ENCODE results near the gene CEMIP2. TPM values are rescaled to one million over a fixed set of nuclear protein-coding genes. Genes with fewer than 3 reads are reported as not detected.

Gene CEMIP2
- total RNA-seq, 3 donors from 2014 or later, result 79.0 to 144 (median 81.2) TPM

DNA sequence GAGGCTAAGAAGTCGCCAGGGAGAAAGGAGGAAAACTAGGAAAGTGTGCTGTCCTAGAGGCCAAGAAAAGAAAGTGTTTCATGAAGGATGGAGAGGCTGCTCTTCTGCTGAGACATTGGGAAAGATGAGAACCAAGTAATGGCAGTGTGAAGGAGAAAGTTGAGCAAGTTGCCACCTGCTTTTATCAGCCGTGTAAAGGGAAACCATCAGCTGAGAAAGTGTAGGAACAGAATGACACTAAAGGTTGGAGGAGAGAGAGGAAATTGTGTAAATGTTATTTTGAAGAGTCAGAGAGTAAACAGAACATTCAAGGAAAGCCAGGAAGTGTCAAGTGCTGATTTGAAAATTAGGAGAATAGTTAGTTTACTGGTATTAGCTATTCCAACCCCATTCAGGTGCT, 125.0 kb downstream of the CEMIP2 start:
- peaks cover 0 to 2% of the 10 kb centered on the region in 2 donors for H3K4me1 ChIP-seq
- H3K27ac ChIP-seq, result no peak overlapping the region
- H3K27me3 ChIP-seq, result no peaks in the 10 kb centered on the region
- intact Hi-C loops (cut with DNase I; ENCODE audit: low total_unique reads), result no loop called here
- DNase-seq (ENCODE audit: low spot score in 2 of 2), result no peak
- H3K9me3 ChIP-seq, result no peaks in the 10 kb centered on the region
- TF ChIP-seq POLR2AphosphoS5 (IDR thresholded peaks at IDR 0.05) (no peak), POLR2A (IDR thresholded peaks at IDR 0.05) (no peak)
- TF ChIP-seq, protein P1, sequence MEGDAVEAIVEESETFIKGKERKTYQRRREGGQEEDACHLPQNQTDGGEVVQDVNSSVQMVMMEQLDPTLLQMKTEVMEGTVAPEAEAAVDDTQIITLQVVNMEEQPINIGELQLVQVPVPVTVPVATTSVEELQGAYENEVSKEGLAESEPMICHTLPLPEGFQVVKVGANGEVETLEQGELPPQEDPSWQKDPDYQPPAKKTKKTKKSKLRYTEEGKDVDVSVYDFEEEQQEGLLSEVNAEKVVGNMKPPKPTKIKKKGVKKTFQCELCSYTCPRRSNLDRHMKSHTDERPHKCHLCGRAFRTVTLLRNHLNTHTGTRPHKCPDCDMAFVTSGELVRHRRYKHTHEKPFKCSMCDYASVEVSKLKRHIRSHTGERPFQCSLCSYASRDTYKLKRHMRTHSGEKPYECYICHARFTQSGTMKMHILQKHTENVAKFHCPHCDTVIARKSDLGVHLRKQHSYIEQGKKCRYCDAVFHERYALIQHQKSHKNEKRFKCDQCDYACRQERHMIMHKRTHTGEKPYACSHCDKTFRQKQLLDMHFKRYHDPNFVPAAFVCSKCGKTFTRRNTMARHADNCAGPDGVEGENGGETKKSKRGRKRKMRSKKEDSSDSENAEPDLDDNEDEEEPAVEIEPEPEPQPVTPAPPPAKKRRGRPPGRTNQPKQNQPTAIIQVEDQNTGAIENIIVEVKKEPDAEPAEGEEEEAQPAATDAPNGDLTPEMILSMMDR (IDR thresholded peaks at IDR 0.05), result no peak
- H3K4me3 ChIP-seq, result no peak overlapping the region
- H3K36me3 ChIP-seq, result no peaks in the 10 kb centered on the region

DNA sequence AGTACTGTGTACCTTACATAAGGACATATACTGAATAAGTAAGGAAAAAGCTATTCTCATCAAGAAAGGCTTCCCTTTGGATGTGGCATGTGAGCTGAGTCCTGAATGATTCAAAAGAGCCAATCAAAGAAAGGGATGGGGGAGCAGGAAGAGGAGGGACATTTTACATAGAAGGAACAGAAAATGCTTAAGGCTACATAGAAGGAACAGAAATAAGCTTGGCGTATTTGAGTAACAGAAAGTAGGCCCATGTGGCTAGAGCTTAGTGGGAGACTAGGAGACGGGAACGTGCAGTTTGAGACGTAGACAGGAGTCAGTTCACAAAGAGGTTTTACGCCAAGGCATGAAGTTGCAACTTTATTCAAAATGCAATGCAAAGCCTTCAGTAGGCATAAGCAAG, 126.3 kb downstream of the CEMIP2 start:
- H3K27me3 ChIP-seq, result no peaks in the 10 kb centered on the region
- H3K4me1 ChIP-seq, result no peaks in the 10 kb centered on the region
- TF ChIP-seq, protein P1 (IDR thresholded peaks at IDR 0.05), result no peak
- TF ChIP-seq POLR2AphosphoS5 (IDR thresholded peaks at IDR 0.05) (no peak), POLR2A (IDR thresholded peaks at IDR 0.05) (no peak)
- DNase-seq (ENCODE audit: low spot score in 2 of 2), result no peak
- no peak overlapping the region for H3K27ac ChIP-seq
- no peak overlapping the region for H3K4me3 ChIP-seq
- H3K36me3 ChIP-seq, result no peaks in the 10 kb centered on the region
- H3K9me3 ChIP-seq, result no peaks in the 10 kb centered on the region
- intact Hi-C loops (cut with DNase I; ENCODE audit: low total_unique reads), result no loop called here

DNA sequence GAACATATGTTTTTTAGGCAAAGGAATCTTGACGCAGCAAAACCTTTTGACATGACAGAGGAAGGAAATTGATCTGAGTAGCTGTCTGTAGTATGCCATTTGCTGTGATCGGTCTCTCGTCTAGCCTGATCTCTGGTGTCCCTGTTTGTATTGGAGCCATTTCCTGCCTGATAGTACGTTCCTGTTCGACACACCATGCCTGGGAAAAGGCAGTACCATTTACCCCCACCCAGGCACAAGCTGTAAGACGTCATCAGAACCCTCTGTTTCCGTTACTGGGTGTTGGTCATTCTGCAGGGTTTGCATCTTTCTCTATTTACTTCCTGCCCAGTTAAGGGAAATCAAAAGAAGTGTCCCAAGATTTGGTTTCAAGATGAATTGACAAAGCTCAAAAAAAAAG, 129.7 kb downstream of the CEMIP2 start:
- H3K27me3 ChIP-seq, result no peaks in the 10 kb centered on the region
- H3K27ac ChIP-seq, result peak overlapping the region in 1 of 2 donors; percentile 68

DNA sequence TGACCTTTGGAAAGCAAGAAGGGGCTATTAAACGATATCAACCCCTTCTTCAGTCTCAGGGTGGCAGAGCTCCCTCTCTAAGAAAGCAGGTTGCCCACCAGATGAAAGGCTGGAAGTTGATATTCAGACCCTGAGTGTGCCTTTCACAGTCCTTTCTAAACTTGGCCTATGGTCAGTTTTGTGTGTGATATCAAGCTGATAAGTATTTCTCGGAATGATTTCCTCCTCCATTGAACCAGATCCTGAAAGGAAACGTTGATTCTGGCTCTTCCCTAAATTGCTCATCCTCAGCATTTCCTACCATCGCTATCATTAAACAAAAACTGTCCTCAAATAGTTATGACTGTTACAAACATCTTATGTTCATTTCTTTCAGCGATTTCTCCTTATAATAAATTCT, 130.4 kb downstream of the CEMIP2 start:
- Histone ChIP-seq H3K27ac (peak overlapping the region in 1 of 2 donors; percentile 68), H3K9me3 (no peaks in the 10 kb centered on the region), H3K4me3 (no peak overlapping the region), H3K36me3 (no peaks in the 10 kb centered on the region), H3K4me1 (no peaks in the 10 kb centered on the region), H3K27me3 (no peaks in the 10 kb centered on the region)
- TF ChIP-seq, protein P1 (IDR thresholded peaks at IDR 0.05), result no peak
- no peak for TF ChIP-seq POLR2A (IDR thresholded peaks at IDR 0.05)
- TF ChIP-seq POLR2AphosphoS5 (IDR thresholded peaks at IDR 0.05), result no peak
- DNase-seq (ENCODE audit: low spot score in 2 of 2), result no peak
- intact Hi-C loops (cut with DNase I; ENCODE audit: low total_unique reads), result no loop called here

More for the DNA sequence above, 129.7 kb downstream of the CEMIP2 start:
- intact Hi-C loops (cut with DNase I; ENCODE audit: low total_unique reads), result no loop called here
- DNase-seq (ENCODE audit: low spot score in 2 of 2), result no peak
- no peaks in the 10 kb centered on the region for H3K9me3 ChIP-seq
- no peaks in the 10 kb centered on the region for H3K4me1 ChIP-seq
- TF ChIP-seq, protein P1 (IDR thresholded peaks at IDR 0.05), result no peak
- no peak for TF ChIP-seq POLR2AphosphoS5 (IDR thresholded peaks at IDR 0.05)
- TF ChIP-seq POLR2A (IDR thresholded peaks at IDR 0.05), result no peak
- no peaks in the 10 kb centered on the region for H3K36me3 ChIP-seq
- peak overlapping the region in 1 of 3 donors; percentile 8 for H3K4me3 ChIP-seq

DNA sequence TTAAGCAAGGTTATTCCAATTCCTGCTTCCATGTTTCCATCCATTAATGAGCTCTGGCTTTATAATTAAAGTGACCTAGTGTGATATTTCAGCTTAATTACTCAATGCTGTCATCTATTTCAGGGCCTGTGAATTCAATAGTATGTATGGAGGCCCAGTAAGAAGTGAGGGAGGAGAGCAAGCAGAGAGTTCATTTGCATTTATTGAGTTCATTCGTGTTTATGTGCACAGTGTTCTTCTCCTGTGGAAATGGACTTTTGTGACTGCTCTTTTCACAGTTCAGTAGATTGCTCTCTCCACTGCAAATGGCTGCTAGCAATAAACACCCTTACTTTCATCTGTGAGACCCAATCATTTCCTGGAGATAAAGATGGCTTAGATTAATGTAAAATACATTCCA, 130.9 kb downstream of the CEMIP2 start:
- H3K4me3 ChIP-seq, result no peak overlapping the region
- intact Hi-C loops (cut with DNase I; ENCODE audit: low total_unique reads), result no loop called here
- no peaks in the 10 kb centered on the region for H3K9me3 ChIP-seq
- no peaks in the 10 kb centered on the region for H3K27me3 ChIP-seq
- no peaks in the 10 kb centered on the region for H3K4me1 ChIP-seq
- H3K27ac ChIP-seq, result peak overlapping the region in 1 of 2 donors; percentile 38
- DNase-seq (ENCODE audit: low spot score in 2 of 2), result no peak
- TF ChIP-seq POLR2AphosphoS5 (IDR thresholded peaks at IDR 0.05) (no peak), POLR2A (IDR thresholded peaks at IDR 0.05) (no peak)
- TF ChIP-seq, protein P1 (IDR thresholded peaks at IDR 0.05), result no peak
- no peaks in the 10 kb centered on the region for H3K36me3 ChIP-seq
